Body of pancreas (tissue), 4 donors: ENCODE data around the gene SYK. TPM values are rescaled to one million over a fixed set of nuclear protein-coding genes. Genes with fewer than 3 reads are reported as not detected.
A peak's percentile ranks its signal among the peaks of the same experiment; 100 is the strongest.
"Not testable (repeated sequence)": the region's sequence is repeated elsewhere in the genome, so short reads cannot be mapped to it uniquely, and the experiment has no call there.

Experiments used
- ATAC-seq: fragments of 150-250 bp; one replicate; pipeline ENCODE4 v1.9.1; 2016
- DNase-seq, 4 donors: peaks; one replicate each; pipeline ENCODE4 v3.0.0-alpha.2; 2019
- H3K27ac ChIP-seq, 4 donors: fragments of 200-600 bp; sonication (generic); 1 replicate in 3 of 4; 2 replicates in 1 of 4; pipeline versions ENCODE4 v1.5.1 to v1.6.1; 2016 to 2019; ENCODE audit warnings: mild to moderate bottlenecking in 1 of 4, mixed read lengths in 1 of 4, moderate library complexity in 1 of 4
- H3K27me3 ChIP-seq, 2 donors: fragments of 200-600 bp; sonication (generic); one replicate each; pipeline ENCODE4 v1.6.0; 2016; ENCODE audit warnings: mild to moderate bottlenecking in 1 of 2
- H3K36me3 ChIP-seq, 2 donors: fragments of 200-600 bp; sonication (generic); replicated peaks in 1 of 2; 2 replicates each; pipeline ENCODE4 v1.5.1; 2016; ENCODE audit warnings: low read depth in 2 of 2; ENCODE audit not compliant: insufficient read depth in 1 of 2
- H3K4me1 ChIP-seq: fragments of 200-600 bp; sonication (generic); one replicate; pipeline ENCODE4 v1.6.0; 2016
- H3K4me3 ChIP-seq, 2 donors: fragments of 200-600 bp; sonication (generic); 1 replicate in 1 of 2; 2 replicates in 1 of 2; pipeline ENCODE4 v1.5.1; 2016 to 2019
- H3K9me3 ChIP-seq, 3 donors: fragments of 200-600 bp; sonication (generic); 1 replicate in 2 of 3; 2 replicates in 1 of 3; pipeline ENCODE4 v1.5.1; 2016
- CTCF ChIP-seq, 7 experiments: fragments of 450-650 bp in 4 of 7; fragments of 200-600 bp in 3 of 7; sonication (generic) in 3 of 7; IDR thresholded peaks; one replicate each; pipeline ENCODE4 v1.5.1; 2016 to 2019; ENCODE audit warnings: antibody characterized with exemption in 7 of 7
- POLR2A ChIP-seq, 3 donors: fragments of 450-650 bp; IDR thresholded peaks; one replicate each; pipeline ENCODE4 v1.6.1; 2016; ENCODE audit warnings: antibody characterized with exemption in 3 of 3, mild to moderate bottlenecking in 2 of 3
- WGBS, 2 donors: methylation state at CpG; one replicate each; pipeline ENCODE4 v1.1.5; 2017; 5-methylcytosine and 5-hydroxymethylcytosine counted together
- intact Hi-C: fragments of 100-400 bp; cut with DNase I; formaldehyde crosslinking; loops from one replicate; pipeline ENCODE4 v1.15.1; 2023
- total RNA-seq, 2 donors: library from RNA; depleted of rRNA; stranded (reverse); fragments of >200 nt; gene quantifications; one replicate each; pipeline ENCODE4 v1.1.0, GENCODE V29; 2016

SYK gene
- total RNA-seq, 2 donors from 2014 or later: 10.5 to 11.2 TPM

- 83 to 91% methylated on average over 4 of the region's 4 CpGs for WGBS, 2 donors
- ATAC-seq (no peak), DNase-seq (no peak)
- no peaks in the 10 kb centered on the region for H3K36me3 ChIP-seq
- no peaks in the 10 kb centered on the region for H3K9me3 ChIP-seq
- intact Hi-C loops: no loop called here
- H3K27me3 ChIP-seq: no peaks in the 10 kb centered on the region
- TF ChIP-seq CTCF (IDR thresholded peaks at IDR 0.05) (no peak), POLR2A (IDR thresholded peaks at IDR 0.05) (no peak)
- no peak overlapping the region for H3K27ac ChIP-seq
- peaks cover 8% of the 10 kb centered on the region for H3K4me1 ChIP-seq
- no peak overlapping the region for H3K4me3 ChIP-seq
Measured at GRCh38 chr9:90814355-90814754, 12.7 kb downstream of the SYK start.

GRCh38 chr9:90815183-90815943 is 13.7 kb downstream of the SYK start:
- Histone ChIP-seq H3K36me3 (no peaks in the 10 kb centered on the region), H3K27me3 (no peaks in the 10 kb centered on the region), H3K4me1 (peaks cover 8% of the 10 kb centered on the region), H3K4me3 (no peak overlapping the region), H3K9me3 (no peaks in the 10 kb centered on the region), H3K27ac (no peak overlapping the region)
- intact Hi-C loops: no loop called here
- no peak for ATAC-seq
- WGBS, 2 donors: 62 to 70% methylated on average over 13 of the region's 13 CpGs
- TF ChIP-seq POLR2A (IDR thresholded peaks at IDR 0.05) (no peak), CTCF (IDR thresholded peaks at IDR 0.05) (no peak)
- DNase-seq: peak in 1 of 4 donors; percentile 27

GRCh38 chr9:90815944-90816357 is 14.3 kb downstream of the SYK start:
- Histone ChIP-seq H3K9me3 (no peaks in the 10 kb centered on the region), H3K4me1 (peaks cover 8% of the 10 kb centered on the region), H3K4me3 (no peak overlapping the region), H3K27ac (no peak overlapping the region), H3K27me3 (no peaks in the 10 kb centered on the region), H3K36me3 (no peaks in the 10 kb centered on the region)
- intact Hi-C loops: no loop called here
- WGBS, 2 donors: 84 to 90% methylated on average over 4 of the region's 4 CpGs
- ATAC-seq (no peak), DNase-seq (no peak)
- TF ChIP-seq POLR2A (IDR thresholded peaks at IDR 0.05) (no peak), CTCF (IDR thresholded peaks at IDR 0.05) (no peak)

- Histone ChIP-seq H3K9me3 (no peaks in the 10 kb centered on the region), H3K36me3 (no peaks in the 10 kb centered on the region), H3K4me1 (peaks cover 8% of the 10 kb centered on the region), H3K27me3 (no peaks in the 10 kb centered on the region), H3K4me3 (no peak overlapping the region), H3K27ac (no peak overlapping the region)
- WGBS, 2 donors: 96 to 98% methylated on average over 2 of the region's 2 CpGs
- no peak for TF ChIP-seq CTCF (IDR thresholded peaks at IDR 0.05)
- no peak for TF ChIP-seq POLR2A (IDR thresholded peaks at IDR 0.05)
- no peak for DNase-seq
- intact Hi-C loops: no loop called here
- no peak for ATAC-seq
Measured at GRCh38 chr9:90816690-90817089, 15.1 kb downstream of the SYK start.

GRCh38 chr9:90818279-90818678 is 16.7 kb downstream of the SYK start:
- DNase-seq (no peak), ATAC-seq (no peak)
- H3K27ac ChIP-seq: no peak overlapping the region
- no peak overlapping the region for H3K4me3 ChIP-seq
- 83 to 87% methylated on average over 6 of the region's 6 CpGs for WGBS, 2 donors
- H3K4me1 ChIP-seq: peaks cover 8% of the 10 kb centered on the region
- H3K36me3 ChIP-seq: no peaks in the 10 kb centered on the region
- no peaks in the 10 kb centered on the region for H3K9me3 ChIP-seq
- H3K27me3 ChIP-seq: no peaks in the 10 kb centered on the region
- intact Hi-C loops: no loop called here
- TF ChIP-seq CTCF (IDR thresholded peaks at IDR 0.05) (no peak), POLR2A (IDR thresholded peaks at IDR 0.05) (no peak)

- H3K4me3 ChIP-seq, DNase-seq, H3K4me1 ChIP-seq, H3K27me3 ChIP-seq, H3K27ac ChIP-seq, ATAC-seq, H3K36me3 ChIP-seq, H3K9me3 ChIP-seq, intact Hi-C loops: not testable (repeated sequence)
- 92 to 94% methylated on average over 3 to 4 of the region's 4 CpGs for WGBS, 2 donors
Measured at GRCh38 chr9:90820406-90820805, 18.8 kb downstream of the SYK start.

GRCh38 chr9:90821236-90821635 is 19.6 kb downstream of the SYK start:
- H3K4me3 ChIP-seq, ATAC-seq, H3K9me3 ChIP-seq, DNase-seq, H3K36me3 ChIP-seq, H3K4me1 ChIP-seq, intact Hi-C loops, H3K27me3 ChIP-seq, H3K27ac ChIP-seq: not testable (repeated sequence)
- 92 to 100% methylated on average over 1 of the region's 1 CpG for WGBS, 2 donors
